HEK293 (cell line): Measurements from ENCODE around the gene VPS35L.

Source experiments
- CTCF ChIA-PET: fragments of 350-600 bp; formaldehyde crosslinking; extraction: SDS; loops from one replicate; lab custom pipeline; 2021; ENCODE audit warnings: antibody characterized with exemption; lab: Yijun Ruan, JAX
- POLR2A ChIA-PET: fragments of 300-600 bp; formaldehyde crosslinking; extraction: SDS; loops from one replicate; lab custom pipeline; 2020; ENCODE audit warnings: antibody characterized with exemption, inconsistent platforms; lab: Yijun Ruan, JAX
- H3K27ac ChIP-seq: fragments of 200-500 bp; sonication (Bioruptor generic); 2 replicates; pipeline ENCODE4 v1.5.1; 2014; ENCODE audit warnings: low read depth, low read length, control low read depth, inconsistent platforms; ENCODE audit errors: extremely low read depth
- H3K36me3 ChIP-seq, 2 experiments: fragments of 200-500 bp in 1 of 2; sonication (Bioruptor generic) in 1 of 2; 1 replicate in 1 of 2; 2 replicates in 1 of 2; pipeline ENCODE4 v1.5.1; 2014 to 2017; ENCODE audit warnings: inconsistent platforms in 2 of 2, low read length in 2 of 2; ENCODE audit not compliant: control insufficient read depth in 2 of 2, insufficient read depth in 1 of 2
- H3K4me1 ChIP-seq: fragments of 200-500 bp; sonication (Bioruptor generic); 2 replicates; pipeline ENCODE4 v1.5.1; 2014; ENCODE audit warnings: mild to moderate bottlenecking, low read length, inconsistent platforms; ENCODE audit not compliant: control insufficient read depth, insufficient read depth
- H3K4me3 ChIP-seq: 2 replicates; pipeline ENCODE4 v1.5.1; 2011; ENCODE audit warnings: low read depth, mild to moderate bottlenecking, control low read depth, low read length, moderate library complexity
- H3K9me3 ChIP-seq: fragments of 200-500 bp; sonication (Bioruptor generic); 2 replicates; pipeline ENCODE4 v1.5.1; 2014; ENCODE audit warnings: low read depth, low read length, inconsistent platforms; ENCODE audit not compliant: control insufficient read depth, insufficient read depth
- BCL11A ChIP-seq: fragments of 450-650 bp; formaldehyde crosslinking; IDR thresholded peaks from 2 replicates; pipeline ENCODE4 v1.5.1; 2016; ENCODE audit warnings: low read depth, missing biosample characterization, missing genetic modification characterization
- HOXD13 ChIP-seq: sonication (generic); formaldehyde crosslinking; IDR thresholded peaks from 2 replicates; pipeline ENCODE4 v1.8.0; 2022; ENCODE audit warnings: missing genetic modification reagents, borderline replicate concordance
- KLF7 ChIP-seq: fragments of 450-650 bp; formaldehyde crosslinking; IDR thresholded peaks from 2 replicates; pipeline ENCODE4 v1.5.1; 2016; ENCODE audit warnings: missing biosample characterization, missing genetic modification characterization, borderline replicate concordance
- KLF9 ChIP-seq: fragments of 450-650 bp; formaldehyde crosslinking; IDR thresholded peaks from 2 replicates; pipeline ENCODE4 v1.5.1; 2016; ENCODE audit warnings: missing biosample characterization, missing genetic modification characterization, low read depth
- RBAK ChIP-seq: fragments of 450-650 bp; formaldehyde crosslinking; IDR thresholded peaks from 2 replicates; pipeline ENCODE4 v1.5.1; 2016; ENCODE audit warnings: missing biosample characterization, missing genetic modification characterization
- ZBTB21 ChIP-seq: fragments of 450-650 bp; formaldehyde crosslinking; IDR thresholded peaks from 2 replicates; pipeline ENCODE4 v1.5.1; 2017; ENCODE audit warnings: missing biosample characterization, missing genetic modification characterization
- ZNF132 ChIP-seq: fragments of 450-650 bp; formaldehyde crosslinking; IDR thresholded peaks from 2 replicates; pipeline ENCODE4 v1.5.1; 2017; ENCODE audit warnings: missing biosample characterization, missing genetic modification characterization, borderline replicate concordance
- ZNF202 ChIP-seq: fragments of 450-650 bp; formaldehyde crosslinking; IDR thresholded peaks from 2 replicates; pipeline ENCODE4 v1.5.1; 2016; ENCODE audit warnings: missing biosample characterization, missing genetic modification characterization, borderline replicate concordance
- ZNF473 ChIP-seq: fragments of 450-650 bp; formaldehyde crosslinking; IDR thresholded peaks from 2 replicates; pipeline ENCODE4 v1.5.1; 2017; ENCODE audit warnings: missing biosample characterization, missing genetic modification characterization
- ZNF48 ChIP-seq: fragments of 450-650 bp; formaldehyde crosslinking; IDR thresholded peaks from 2 replicates; pipeline ENCODE4 v1.5.1; 2016; ENCODE audit warnings: missing biosample characterization, missing genetic modification characterization
- ZNF514 ChIP-seq: fragments of 450-650 bp; formaldehyde crosslinking; IDR thresholded peaks from 2 replicates; pipeline ENCODE4 v1.5.1; 2016; ENCODE audit warnings: missing biosample characterization, missing genetic modification characterization
- ZNF585B ChIP-seq: fragments of 450-650 bp; formaldehyde crosslinking; IDR thresholded peaks from 2 replicates; pipeline ENCODE4 v1.5.1; 2016; ENCODE audit warnings: missing biosample characterization, missing genetic modification characterization
- ZNF596 ChIP-seq: fragments of 450-650 bp; IDR thresholded peaks from 2 replicates; pipeline ENCODE4 v1.5.0; 2018; ENCODE audit warnings: missing biosample characterization, mild to moderate bottlenecking, missing genetic modification characterization, moderate library complexity
- ZNF621 ChIP-seq: fragments of 450-650 bp; formaldehyde crosslinking; IDR thresholded peaks from 2 replicates; pipeline ENCODE4 v1.5.1; 2017; ENCODE audit warnings: missing biosample characterization, missing genetic modification characterization
- ZNF629 ChIP-seq: fragments of 450-650 bp; formaldehyde crosslinking; IDR thresholded peaks from 2 replicates; pipeline ENCODE4 v1.5.1; 2017; ENCODE audit warnings: missing biosample characterization, missing genetic modification characterization
- ZNF660 ChIP-seq: fragments of 450-650 bp; IDR thresholded peaks from 2 replicates; pipeline ENCODE4 v1.5.1; 2018; ENCODE audit warnings: missing biosample characterization, mild to moderate bottlenecking, missing genetic modification characterization
- ZNF707 ChIP-seq: fragments of 450-650 bp; formaldehyde crosslinking; IDR thresholded peaks from 2 replicates; pipeline ENCODE4 v1.5.1; 2016; ENCODE audit warnings: missing biosample characterization, missing genetic modification characterization
- ZNF777 ChIP-seq: fragments of 450-650 bp; formaldehyde crosslinking; IDR thresholded peaks from 2 replicates; pipeline ENCODE4 v1.5.1; 2017; ENCODE audit warnings: missing biosample characterization, missing genetic modification characterization, borderline replicate concordance
- ZNF791 ChIP-seq: fragments of 450-650 bp; formaldehyde crosslinking; IDR thresholded peaks from 2 replicates; pipeline ENCODE4 v1.5.1; 2016; ENCODE audit warnings: missing biosample characterization, missing genetic modification characterization
- ZNF792 ChIP-seq: fragments of 450-650 bp; formaldehyde crosslinking; IDR thresholded peaks from 2 replicates; pipeline ENCODE4 v1.5.1; 2016; ENCODE audit warnings: missing biosample characterization, missing genetic modification characterization
- ZNF843 ChIP-seq: fragments of 450-650 bp; formaldehyde crosslinking; IDR thresholded peaks from 2 replicates; pipeline ENCODE4 v1.5.1; 2016; ENCODE audit warnings: missing biosample characterization, missing genetic modification characterization
- TF ChIP-seq, protein P1 (sequence below): fragments of 450-650 bp; formaldehyde crosslinking; IDR thresholded peaks from 2 replicates; pipeline ENCODE4 v1.5.1; 2016; ENCODE audit warnings: missing biosample characterization, missing genetic modification characterization
- TF ChIP-seq, protein P2 (sequence below): fragments of 450-650 bp; formaldehyde crosslinking; IDR thresholded peaks from 2 replicates; pipeline ENCODE4 v1.5.1; 2016; ENCODE audit warnings: missing biosample characterization, missing genetic modification characterization
- TF ChIP-seq, protein P3 (sequence below): fragments of 450-650 bp; formaldehyde crosslinking; IDR thresholded peaks from 2 replicates; pipeline ENCODE4 v1.5.1; 2017; ENCODE audit warnings: missing biosample characterization, missing genetic modification characterization
- TF ChIP-seq, protein P4 (sequence below): fragments of 450-650 bp; formaldehyde crosslinking; IDR thresholded peaks from 2 replicates; pipeline ENCODE4; 2016; ENCODE audit warnings: missing biosample characterization, missing genetic modification characterization
- TF ChIP-seq, protein P5 (sequence below): fragments of 450-650 bp; formaldehyde crosslinking; IDR thresholded peaks from 2 replicates; pipeline ENCODE4 v1.5.1; 2017; ENCODE audit warnings: missing biosample characterization, missing genetic modification characterization

Gene VPS35L

DNA sequence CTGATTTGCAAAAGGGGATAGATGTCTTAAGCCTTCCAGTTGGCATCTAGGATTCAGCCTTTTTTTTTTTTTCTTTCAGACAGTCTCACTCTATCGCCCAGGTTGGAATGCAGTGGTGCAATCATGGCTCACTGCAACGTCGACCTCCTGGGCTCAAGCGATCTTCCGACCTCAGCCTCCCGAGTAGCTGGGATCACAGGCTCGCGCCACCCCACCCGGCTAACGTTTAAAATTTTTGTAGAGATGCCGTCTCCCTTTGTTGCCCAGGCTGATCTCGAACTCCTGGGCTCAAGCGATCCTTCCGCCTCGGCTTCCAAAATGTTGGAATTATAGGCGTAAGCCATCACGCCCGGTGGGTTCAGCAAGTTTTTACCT lies 32.3 kb upstream of the VPS35L start (continued):
- TF ChIP-seq ZNF629 (no peak), ZNF514 (tag by site-specific recombination) (no peak)
- TF ChIP-seq, all 188 proteins: peak for 0

DNA sequence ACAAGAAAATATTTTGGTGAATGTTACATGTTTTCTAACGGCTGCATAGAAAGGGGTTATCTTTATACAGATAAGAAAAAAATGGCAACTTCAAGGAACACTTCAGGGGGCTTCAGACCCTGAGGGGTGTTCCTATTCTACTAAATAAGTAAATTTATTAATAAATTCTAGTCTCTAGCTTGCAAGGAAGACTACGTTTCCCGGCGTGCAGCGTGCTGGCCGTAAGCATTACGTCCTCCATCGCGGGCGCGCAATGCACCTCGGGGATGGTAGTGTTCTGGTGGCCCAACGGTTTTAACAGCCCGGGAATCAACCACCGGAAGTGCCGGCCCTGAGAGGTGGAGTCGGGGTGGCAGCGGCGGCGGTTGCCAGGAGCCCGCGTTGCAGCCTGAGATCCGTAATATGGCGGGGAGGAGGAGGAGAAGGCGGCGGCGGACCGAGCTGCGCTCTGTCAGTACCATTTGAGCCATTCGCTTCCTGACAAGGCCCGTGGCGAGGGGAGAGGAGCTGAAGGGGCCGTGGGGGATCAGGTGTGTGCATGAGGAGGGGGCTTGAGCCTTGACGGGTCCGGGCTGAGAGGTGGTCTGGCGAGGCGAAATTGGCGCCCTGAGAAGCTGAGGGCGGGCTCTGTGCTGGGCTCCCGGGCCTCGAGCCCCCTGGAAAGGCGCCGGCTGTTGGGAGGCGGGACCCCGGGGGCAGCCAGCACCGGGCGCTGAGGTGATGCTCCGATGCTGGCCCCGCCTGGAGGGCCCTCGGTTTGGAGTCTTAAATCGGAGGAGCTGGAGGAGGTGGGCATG lies 31.7 kb upstream of the VPS35L start, which contains the start of gene CCP110:
CCP110 (plus strand) TSS at position 384 of the 797 bp plus-strand sequence. CDS start 3,940 bp downstream, outside the sequence.
- Histone ChIP-seq H3K36me3 (peaks cover 8 to 12% of the 10 kb centered on the region in 2 experiments), H3K27ac (peak within 1 kb of the TSS; percentile 68; the same call in 1 of the 2 replicates), H3K4me1 (peaks cover 14% of the 10 kb centered on the region; the same call in 1 of the 2 replicates), H3K4me3 (peak within 1 kb of the TSS; percentile 95), H3K9me3 (no peaks in the 10 kb centered on the region)
- ChIA-PET CTCF (interaction anchor here (0.7 to 1.8 kb wide), 5 partner anchors 10 to 438 kb away, joined by 3 to 9 read pairs (median 3); partner anchors contain the start of gene VPS35L), POLR2A (interaction anchor here (0.6 to 2.5 kb wide), 5 partner anchors 14 to 733 kb away, joined by 3 to 25 read pairs (median 3); partner anchors contain the start of genes RPS15A and VPS35L)
- TF ChIP-seq, protein P1, sequence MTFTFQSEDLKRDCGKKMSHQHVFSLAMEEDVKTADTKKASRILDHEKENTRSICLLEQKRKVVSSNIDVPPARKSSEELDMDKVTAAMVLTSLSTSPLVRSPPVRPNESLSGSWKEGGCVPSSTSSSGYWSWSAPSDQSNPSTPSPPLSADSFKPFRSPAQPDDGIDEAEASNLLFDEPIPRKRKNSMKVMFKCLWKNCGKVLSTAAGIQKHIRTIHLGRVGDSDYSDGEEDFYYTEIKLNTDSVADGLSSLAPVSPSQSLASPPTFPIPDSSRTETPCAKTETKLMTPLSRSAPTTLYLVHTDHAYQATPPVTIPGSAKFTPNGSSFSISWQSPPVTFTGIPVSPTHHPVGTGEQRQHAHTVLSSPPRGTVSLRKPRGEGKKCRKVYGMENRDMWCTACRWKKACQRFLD (tag by site-specific recombination) = no peak
- TF ChIP-seq, protein P2, sequence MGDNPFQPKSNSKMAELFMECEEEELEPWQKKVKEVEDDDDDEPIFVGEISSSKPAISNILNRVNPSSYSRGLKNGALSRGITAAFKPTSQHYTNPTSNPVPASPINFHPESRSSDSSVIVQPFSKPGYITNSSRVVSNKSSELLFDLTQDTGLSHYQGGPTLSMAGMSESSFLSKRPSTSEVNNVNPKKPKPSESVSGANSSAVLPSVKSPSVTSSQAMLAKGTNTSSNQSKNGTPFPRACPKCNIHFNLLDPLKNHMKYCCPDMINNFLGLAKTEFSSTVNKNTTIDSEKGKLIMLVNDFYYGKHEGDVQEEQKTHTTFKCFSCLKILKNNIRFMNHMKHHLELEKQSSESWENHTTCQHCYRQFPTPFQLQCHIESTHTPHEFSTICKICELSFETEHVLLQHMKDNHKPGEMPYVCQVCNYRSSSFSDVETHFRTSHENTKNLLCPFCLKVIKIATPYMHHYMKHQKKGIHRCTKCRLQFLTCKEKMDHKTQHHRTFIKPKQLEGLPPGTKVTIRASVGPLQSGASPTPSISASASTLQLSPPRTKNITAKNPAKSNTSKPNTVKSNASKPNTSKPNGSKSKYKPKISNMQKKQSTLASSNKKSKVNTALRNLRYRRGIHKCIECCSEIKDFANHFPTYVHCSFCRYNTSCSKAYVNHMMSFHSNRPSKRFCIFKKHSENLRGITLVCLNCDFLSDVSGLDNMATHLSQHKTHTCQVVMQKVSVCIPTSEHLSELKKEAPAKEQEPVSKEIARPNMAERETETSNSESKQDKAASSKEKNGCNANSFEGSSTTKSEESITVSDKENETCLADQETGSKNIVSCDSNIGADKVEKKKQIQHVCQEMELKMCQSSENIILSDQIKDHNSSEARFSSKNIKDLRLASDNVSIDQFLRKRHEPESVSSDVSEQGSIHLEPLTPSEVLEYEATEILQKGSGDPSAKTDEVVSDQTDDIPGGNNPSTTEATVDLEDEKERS (tag by site-specific recombination) = no peak
- TF ChIP-seq ZNF585B (tag by site-specific recombination) (no peak), ZNF48 (tag by site-specific recombination) (no peak), KLF9 (tag by site-specific recombination) (peak; percentile 54), ZNF660 (tag by site-specific recombination) (peak; percentile 67), ZNF621 (tag by site-specific recombination) (no peak), KLF7 (no peak), ZNF792 (no peak), ZNF777 (tag by site-specific recombination) (no peak), RBAK (tag by site-specific recombination) (no peak), ZBTB21 (tag by site-specific recombination) (no peak; the same call in 1 of the 2 replicates), HOXD13 (CRISPR knock-in tag) (no peak), ZNF843 (no peak), ZNF473 (tag by site-specific recombination) (no peak), ZNF707 (no peak), ZNF791 (tag by site-specific recombination) (no peak), ZNF132 (tag by site-specific recombination) (no peak), ZNF596 (tag by site-specific recombination) (no peak), BCL11A (tag by site-specific recombination) (no peak), ZNF202 (no peak)
- TF ChIP-seq, protein P3, sequence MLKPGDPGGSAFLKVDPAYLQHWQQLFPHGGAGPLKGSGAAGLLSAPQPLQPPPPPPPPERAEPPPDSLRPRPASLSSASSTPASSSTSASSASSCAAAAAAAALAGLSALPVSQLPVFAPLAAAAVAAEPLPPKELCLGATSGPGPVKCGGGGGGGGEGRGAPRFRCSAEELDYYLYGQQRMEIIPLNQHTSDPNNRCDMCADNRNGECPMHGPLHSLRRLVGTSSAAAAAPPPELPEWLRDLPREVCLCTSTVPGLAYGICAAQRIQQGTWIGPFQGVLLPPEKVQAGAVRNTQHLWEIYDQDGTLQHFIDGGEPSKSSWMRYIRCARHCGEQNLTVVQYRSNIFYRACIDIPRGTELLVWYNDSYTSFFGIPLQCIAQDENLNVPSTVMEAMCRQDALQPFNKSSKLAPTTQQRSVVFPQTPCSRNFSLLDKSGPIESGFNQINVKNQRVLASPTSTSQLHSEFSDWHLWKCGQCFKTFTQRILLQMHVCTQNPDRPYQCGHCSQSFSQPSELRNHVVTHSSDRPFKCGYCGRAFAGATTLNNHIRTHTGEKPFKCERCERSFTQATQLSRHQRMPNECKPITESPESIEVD (tag by site-specific recombination) = no peak
- TF ChIP-seq, protein P4, sequence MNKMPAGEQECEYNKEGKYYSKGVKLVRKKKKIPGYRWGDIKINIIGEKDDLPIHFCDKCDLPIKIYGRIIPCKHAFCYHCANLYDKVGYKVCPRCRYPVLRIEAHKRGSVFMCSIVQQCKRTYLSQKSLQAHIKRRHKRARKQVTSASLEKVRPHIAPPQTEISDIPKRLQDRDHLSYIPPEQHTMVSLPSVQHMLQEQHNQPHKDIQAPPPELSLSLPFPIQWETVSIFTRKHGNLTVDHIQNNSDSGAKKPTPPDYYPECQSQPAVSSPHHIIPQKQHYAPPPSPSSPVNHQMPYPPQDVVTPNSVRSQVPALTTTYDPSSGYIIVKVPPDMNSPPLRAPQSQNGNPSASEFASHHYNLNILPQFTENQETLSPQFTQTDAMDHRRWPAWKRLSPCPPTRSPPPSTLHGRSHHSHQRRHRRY (tag by site-specific recombination) = no peak
- TF ChIP-seq, protein P5, sequence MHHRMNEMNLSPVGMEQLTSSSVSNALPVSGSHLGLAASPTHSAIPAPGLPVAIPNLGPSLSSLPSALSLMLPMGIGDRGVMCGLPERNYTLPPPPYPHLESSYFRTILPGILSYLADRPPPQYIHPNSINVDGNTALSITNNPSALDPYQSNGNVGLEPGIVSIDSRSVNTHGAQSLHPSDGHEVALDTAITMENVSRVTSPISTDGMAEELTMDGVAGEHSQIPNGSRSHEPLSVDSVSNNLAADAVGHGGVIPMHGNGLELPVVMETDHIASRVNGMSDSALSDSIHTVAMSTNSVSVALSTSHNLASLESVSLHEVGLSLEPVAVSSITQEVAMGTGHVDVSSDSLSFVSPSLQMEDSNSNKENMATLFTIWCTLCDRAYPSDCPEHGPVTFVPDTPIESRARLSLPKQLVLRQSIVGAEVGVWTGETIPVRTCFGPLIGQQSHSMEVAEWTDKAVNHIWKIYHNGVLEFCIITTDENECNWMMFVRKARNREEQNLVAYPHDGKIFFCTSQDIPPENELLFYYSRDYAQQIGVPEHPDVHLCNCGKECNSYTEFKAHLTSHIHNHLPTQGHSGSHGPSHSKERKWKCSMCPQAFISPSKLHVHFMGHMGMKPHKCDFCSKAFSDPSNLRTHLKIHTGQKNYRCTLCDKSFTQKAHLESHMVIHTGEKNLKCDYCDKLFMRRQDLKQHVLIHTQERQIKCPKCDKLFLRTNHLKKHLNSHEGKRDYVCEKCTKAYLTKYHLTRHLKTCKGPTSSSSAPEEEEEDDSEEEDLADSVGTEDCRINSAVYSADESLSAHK (tag by site-specific recombination) = peak; percentile 96
